H1 (cell line): ENCODE data around the gene CDK4.

ENCODE experiments used
- JUN ChIP-seq: IDR thresholded peaks from 2 replicates; pipeline ENCODE4 v1.6.1; 2011; ENCODE audit warnings: low read depth, mild to moderate bottlenecking, improper control_type of control experiment, low read length
- POLR2A ChIP-seq, 2 experiments: IDR thresholded peaks; 1 replicate in 1 of 2; 2 replicates in 1 of 2; pipeline ENCODE4 v1.6.1; 2011; ENCODE audit warnings: low read depth in 2 of 2, low read length in 2 of 2, mild to moderate bottlenecking in 2 of 2; ENCODE audit errors: control extremely low read depth in 1 of 2
- TF ChIP-seq, protein P1 (sequence below), 3 experiments: IDR thresholded peaks; 1 replicate in 2 of 3; 2 replicates in 1 of 3; pipeline versions ENCODE4 v1.5.1 to v1.6.1; 2011; ENCODE audit warnings: low read length in 3 of 3, mild to moderate bottlenecking in 3 of 3, inconsistent platforms in 2 of 3, low read depth in 1 of 3, moderate library complexity in 1 of 3; ENCODE audit not compliant: insufficient read depth in 1 of 3; ENCODE audit errors: control extremely low read depth in 1 of 3

DNA sequence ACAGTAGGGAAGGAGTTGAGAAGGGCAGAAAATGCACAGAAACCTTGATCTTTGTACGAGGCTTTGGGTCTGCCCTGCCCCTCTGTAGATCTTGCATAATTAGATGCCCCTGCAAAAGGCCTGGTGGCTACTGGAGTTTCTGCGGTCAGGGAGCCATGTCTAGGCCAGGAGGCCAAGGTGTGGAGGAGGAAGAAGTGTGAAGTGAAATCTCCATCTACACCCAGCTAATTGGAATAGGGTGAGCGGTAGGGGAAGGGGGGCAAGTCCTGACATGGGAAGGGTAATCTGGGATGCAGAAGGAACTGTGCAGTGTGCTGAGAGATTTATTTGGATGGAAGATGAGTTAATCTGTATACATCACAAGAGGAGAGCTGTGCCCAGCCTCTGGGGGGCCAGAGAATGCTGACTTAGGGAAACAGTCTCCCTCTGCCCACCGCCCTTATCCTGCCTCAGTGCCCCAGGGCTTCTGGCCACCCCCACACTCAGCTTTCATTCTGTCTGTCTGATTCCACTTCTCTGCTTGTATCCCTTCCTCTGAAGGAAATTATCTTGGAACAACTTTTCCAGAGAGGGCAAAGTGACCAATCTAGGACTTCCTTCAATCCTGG, 9.4 kb upstream of the CDK4 start:
- no peak for TF ChIP-seq POLR2A (IDR thresholded peaks at IDR 0.05; ENCODE audit: control extremely low read depth in 1 of 2, low read depth in 2 of 2, low read length in 2 of 2)
- TF ChIP-seq, protein P1, sequence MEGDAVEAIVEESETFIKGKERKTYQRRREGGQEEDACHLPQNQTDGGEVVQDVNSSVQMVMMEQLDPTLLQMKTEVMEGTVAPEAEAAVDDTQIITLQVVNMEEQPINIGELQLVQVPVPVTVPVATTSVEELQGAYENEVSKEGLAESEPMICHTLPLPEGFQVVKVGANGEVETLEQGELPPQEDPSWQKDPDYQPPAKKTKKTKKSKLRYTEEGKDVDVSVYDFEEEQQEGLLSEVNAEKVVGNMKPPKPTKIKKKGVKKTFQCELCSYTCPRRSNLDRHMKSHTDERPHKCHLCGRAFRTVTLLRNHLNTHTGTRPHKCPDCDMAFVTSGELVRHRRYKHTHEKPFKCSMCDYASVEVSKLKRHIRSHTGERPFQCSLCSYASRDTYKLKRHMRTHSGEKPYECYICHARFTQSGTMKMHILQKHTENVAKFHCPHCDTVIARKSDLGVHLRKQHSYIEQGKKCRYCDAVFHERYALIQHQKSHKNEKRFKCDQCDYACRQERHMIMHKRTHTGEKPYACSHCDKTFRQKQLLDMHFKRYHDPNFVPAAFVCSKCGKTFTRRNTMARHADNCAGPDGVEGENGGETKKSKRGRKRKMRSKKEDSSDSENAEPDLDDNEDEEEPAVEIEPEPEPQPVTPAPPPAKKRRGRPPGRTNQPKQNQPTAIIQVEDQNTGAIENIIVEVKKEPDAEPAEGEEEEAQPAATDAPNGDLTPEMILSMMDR (IDR thresholded peaks at IDR 0.05; ENCODE audit: control extremely low read depth in 1 of 3, insufficient read depth in 1 of 3, low read depth in 1 of 3, low read length in 3 of 3) = no peak
- no peak for TF ChIP-seq JUN
